Neutrophil (primary cell): ENCODE data around the gene SNRNP200.

ENCODE experiments used
- H3K27ac ChIP-seq: fragments of 200-600 bp; sonication (generic); 2 replicates; pipeline ENCODE4 v1.5.1; 2016; ENCODE audit warnings: mild to moderate bottlenecking, moderate library complexity
- H3K27me3 ChIP-seq: fragments of 200-600 bp; sonication (generic); 2 replicates; pipeline ENCODE4 v1.6.0; 2016; ENCODE audit warnings: mild to moderate bottlenecking
- H3K36me3 ChIP-seq: fragments of 200-600 bp; sonication (generic); 2 replicates; pipeline ENCODE4 v1.5.1; 2017
- H3K4me1 ChIP-seq, 2 experiments: fragments of 200-600 bp in 1 of 2; sonication (generic) in 1 of 2; 1 replicate in 1 of 2; 2 replicates in 1 of 2; pipeline versions ENCODE4 v1.5.1 to v1.6.1; 2013 to 2016; ENCODE audit warnings: low read depth in 1 of 2, low read length in 1 of 2, mild to moderate bottlenecking in 1 of 2, moderate library complexity in 1 of 2; ENCODE audit not compliant: control insufficient read depth in 1 of 2, insufficient read depth in 1 of 2
- H3K4me3 ChIP-seq, 2 experiments: fragments of 200-600 bp in 1 of 2; sonication (generic) in 1 of 2; 1 replicate in 1 of 2; 2 replicates in 1 of 2; pipeline ENCODE4 v1.5.1; 2013 to 2016; ENCODE audit warnings: low read depth in 1 of 2, low read length in 1 of 2, mild to moderate bottlenecking in 1 of 2, moderate library complexity in 1 of 2
- H3K9me3 ChIP-seq: fragments of 200-600 bp; sonication (generic); 2 replicates; pipeline ENCODE4 v1.5.1; 2016
- CTCF ChIP-seq: fragments of 200-600 bp; sonication (generic); IDR thresholded peaks from 2 replicates; pipeline ENCODE4 v1.5.1; 2016; ENCODE audit warnings: antibody characterized with exemption

Gene SNRNP200

GRCh38 chr2:96345868-96346462 is 40.6 kb upstream of the SNRNP200 start:
- H3K4me3 ChIP-seq, result no peak overlapping the region
- no peak for TF ChIP-seq CTCF
- H3K27ac ChIP-seq, result no peak overlapping the region
- peaks cover 90% of the 10 kb centered on the region for H3K36me3 ChIP-seq
- no peaks in the 10 kb centered on the region for H3K27me3 ChIP-seq
- no peaks in the 10 kb centered on the region for H3K9me3 ChIP-seq
- H3K4me1 ChIP-seq, result no peaks in the 10 kb centered on the region

GRCh38 chr2:96345438-96345837 is 40.1 kb upstream of the SNRNP200 start:
- no peaks in the 10 kb centered on the region for H3K4me1 ChIP-seq
- H3K27me3 ChIP-seq, result no peaks in the 10 kb centered on the region
- peaks cover 84% of the 10 kb centered on the region for H3K36me3 ChIP-seq
- H3K27ac ChIP-seq, result no peak overlapping the region
- H3K9me3 ChIP-seq, result no peaks in the 10 kb centered on the region
- H3K4me3 ChIP-seq, result no peak overlapping the region
- no peak for TF ChIP-seq CTCF

- H3K27me3 ChIP-seq, result no peaks in the 10 kb centered on the region
- peaks cover 72% of the 10 kb centered on the region for H3K36me3 ChIP-seq
- no peak overlapping the region for H3K27ac ChIP-seq
- H3K9me3 ChIP-seq, result no peaks in the 10 kb centered on the region
- no peak for TF ChIP-seq CTCF
- H3K4me1 ChIP-seq, result no peaks in the 10 kb centered on the region
- H3K4me3 ChIP-seq, result no peak overlapping the region
These were observed 38.7 kb upstream of the SNRNP200 start for GRCh38 chr2:96344011-96344410.

GRCh38 chr2:96342085-96342484 is 36.7 kb upstream of the SNRNP200 start:
- Histone ChIP-seq H3K27me3 (no peaks in the 10 kb centered on the region), H3K9me3 (no peaks in the 10 kb centered on the region), H3K27ac (no peak overlapping the region), H3K4me3 (no peak overlapping the region), H3K4me1 (peaks cover 3 to 5% of the 10 kb centered on the region in 2 experiments), H3K36me3 (peaks cover 56% of the 10 kb centered on the region)
- no peak for TF ChIP-seq CTCF

GRCh38 chr2:96341641-96342040 is 36.3 kb upstream of the SNRNP200 start:
- no peak overlapping the region for H3K4me3 ChIP-seq
- TF ChIP-seq CTCF, result no peak
- H3K9me3 ChIP-seq, result no peaks in the 10 kb centered on the region
- peaks cover 52% of the 10 kb centered on the region for H3K36me3 ChIP-seq
- H3K27ac ChIP-seq, result no peak overlapping the region
- no peaks in the 10 kb centered on the region for H3K27me3 ChIP-seq
- H3K4me1 ChIP-seq, result peaks cover 7 to 8% of the 10 kb centered on the region in 2 experiments
